ENCODE data around the gene BRD7.

- no peak for TF ChIP-seq CTCF (IDR thresholded peaks at IDR 0.05)
- TF ChIP-seq POLR2A (IDR thresholded peaks at IDR 0.05) = no peak
These were observed 42.2 kb upstream of the BRD7 start for GRCh38 chr16:50411034-50411433.
